ENCODE data around the gene CAMTA1.

CAMTA1 gene

GRCh38 chr1:6825828-6826227, 40.6 kb downstream of the CAMTA1 start (continued):
- TF ChIP-seq ZNF138 (tag by site-specific recombination; IDR thresholded peaks at IDR 0.05; ENCODE audit: borderline replicate concordance) (no peak), ZNF76 (tag by site-specific recombination; IDR thresholded peaks at IDR 0.05; ENCODE audit: borderline replicate concordance, low read depth) (no peak), ZNF473 (tag by site-specific recombination; IDR thresholded peaks at IDR 0.05) (no peak)

GRCh38 chr1:6827079-6827478, 41.8 kb downstream of the CAMTA1 start:
- H3K4me1 ChIP-seq (ENCODE audit: control insufficient read depth, insufficient read depth, low read length), result peaks cover 16% of the 10 kb centered on the region
- H3K4me3 ChIP-seq (ENCODE audit: low read depth, low read length), result no peak overlapping the region
- TF ChIP-seq ZNF341 (tag by site-specific recombination; IDR thresholded peaks at IDR 0.05; ENCODE audit: low read depth), result peak; percentile 53
- TF ChIP-seq ZNF211 (tag by site-specific recombination; IDR thresholded peaks at IDR 0.05; ENCODE audit: low read depth), result no peak
- H3K36me3 ChIP-seq (ENCODE audit: control insufficient read depth in 2 of 2, insufficient read depth in 1 of 2, low read length in 2 of 2), result peaks cover 0 to 18% of the 10 kb centered on the region in 2 experiments
- ChIA-PET POLR2A (no interaction called here), CTCF (interaction anchor here (0.9 to 1.0 kb wide), 2 partner anchors 10 to 25 kb away, joined by 3 read pairs; no protein-coding TSS in a partner anchor)
- H3K27ac ChIP-seq (ENCODE audit: extremely low read depth, low read depth, low read length), result no peak overlapping the region
- H3K9me3 ChIP-seq (ENCODE audit: control insufficient read depth, insufficient read depth, low read depth, low read length), result no peaks in the 10 kb centered on the region

GRCh38 chr1:6827630-6828165, 42.4 kb downstream of the CAMTA1 start:
- Histone ChIP-seq H3K27ac (ENCODE audit: extremely low read depth, low read depth, low read length) (no peak overlapping the region), H3K4me1 (ENCODE audit: control insufficient read depth, insufficient read depth, low read length) (peaks cover 17% of the 10 kb centered on the region), H3K9me3 (ENCODE audit: control insufficient read depth, insufficient read depth, low read depth, low read length) (no peaks in the 10 kb centered on the region), H3K36me3 (ENCODE audit: control insufficient read depth in 2 of 2, insufficient read depth in 1 of 2, low read length in 2 of 2) (peaks cover 0 to 18% of the 10 kb centered on the region in 2 experiments), H3K4me3 (ENCODE audit: low read depth, low read length) (no peak overlapping the region)
- TF ChIP-seq ZFHX2 (tag by site-specific recombination; conservative IDR thresholded peaks at IDR 0.05), result no peak
- TF ChIP-seq ZBTB6 (tag by site-specific recombination; IDR thresholded peaks at IDR 0.05), result no peak
- TF ChIP-seq HOXD13 (CRISPR knock-in tag; IDR thresholded peaks at IDR 0.05; ENCODE audit: borderline replicate concordance), result no peak
- CTCF ChIA-PET, result no interaction called here
- POLR2A ChIA-PET, result no interaction called here

- H3K27ac ChIP-seq (ENCODE audit: extremely low read depth, low read depth, low read length), result no peak overlapping the region
- ChIA-PET POLR2A (no interaction called here), CTCF (no interaction called here)
- H3K36me3 ChIP-seq (ENCODE audit: control insufficient read depth in 2 of 2, insufficient read depth in 1 of 2, low read length in 2 of 2), result peaks cover 4 to 12% of the 10 kb centered on the region in 2 experiments; a peak in 2 of 3 replicates
- H3K9me3 ChIP-seq (ENCODE audit: control insufficient read depth, insufficient read depth, low read depth, low read length), result no peaks in the 10 kb centered on the region
- TF ChIP-seq ZNF202 (tag by site-specific recombination; IDR thresholded peaks at IDR 0.05; ENCODE audit: borderline replicate concordance) (no peak), ZNF10 (tag by site-specific recombination; IDR thresholded peaks at IDR 0.05) (0 out of 2 replicates have a peak, but pooled peaks have one; percentile 73), PRDM6 (tag by site-specific recombination; IDR thresholded peaks at IDR 0.05) (peak; percentile 82), SP7 (tag by site-specific recombination; IDR thresholded peaks at IDR 0.05) (0 out of 2 replicates have a peak, but pooled peaks have one; percentile 19), PBX3 (CRISPR knock-in tag; IDR thresholded peaks at IDR 0.05) (no peak), ZNF155 (tag by site-specific recombination; IDR thresholded peaks at IDR 0.05) (no peak), IKZF3 (tag by site-specific recombination; IDR thresholded peaks at IDR 0.05) (no peak), KLF16 (tag by site-specific recombination; IDR thresholded peaks at IDR 0.05) (no peak), ZNF18 (tag by site-specific recombination; IDR thresholded peaks at IDR 0.05) (no peak)
- peaks cover 13% of the 10 kb centered on the region for H3K4me1 ChIP-seq (ENCODE audit: control insufficient read depth, insufficient read depth, low read length)
- no peak overlapping the region for H3K4me3 ChIP-seq (ENCODE audit: low read depth, low read length)
These were observed 46.1 kb downstream of the CAMTA1 start for GRCh38 chr1:6831366-6831765.

All from HEK293 (cell line).